B cell (primary cell): Measurements from ENCODE around the gene NID1. TPM values are rescaled to one million over a fixed set of nuclear protein-coding genes. Genes with fewer than 3 reads are reported as not detected.

ENCODE experiments used
- ATAC-seq: fragments of 200-7000 bp; cut with Tn5 transposase; one replicate; pipeline ENCODE4 v1.10.0; 2021; ENCODE audit warnings: low read depth, mild to moderate bottlenecking, moderate number of reproducible peaks, moderate library complexity
- CTCF ChIA-PET: fragments of 350-600 bp; sonication (Branson Sonifier 250); formaldehyde crosslinking; loops from one replicate; lab custom pipeline; 2021; ENCODE audit warnings: antibody characterized with exemption, inconsistent platforms; lab: Charles Lee
- POLR2A ChIA-PET: fragments of 350-600 bp; sonication (Branson Sonifier 250); formaldehyde crosslinking; loops from one replicate; lab custom pipeline; 2021; ENCODE audit warnings: antibody characterized with exemption; lab: Charles Lee
- DNase-seq: peaks from one replicate; pipeline ENCODE4 v3.0.0; 2013
- H2AFZ ChIP-seq: 2 replicates; pipeline ENCODE4 v1.6.1; 2012; ENCODE audit warnings: mild to moderate bottlenecking, low read depth, low read length; ENCODE audit not compliant: insufficient read depth, poor library complexity, severe bottlenecking
- H3K27ac ChIP-seq, 2 donors: 1 replicate in 1 of 2; 2 replicates in 1 of 2; pipeline ENCODE4 v1.5.1; 2012 to 2013; ENCODE audit warnings: low read length in 2 of 2, mild to moderate bottlenecking in 2 of 2, moderate library complexity in 1 of 2
- H3K27me3 ChIP-seq, 4 experiments: fragments of 200-600 bp in 1 of 4; sonication (generic) in 1 of 4; replicated peaks in 1 of 4; 1 replicate in 2 of 4; 2 replicates in 2 of 4; pipeline versions ENCODE4 v1.6.1 to v1.7.0; 2013 to 2016; ENCODE audit warnings: low read length in 3 of 4, mild to moderate bottlenecking in 2 of 4, mixed read lengths in 1 of 4, moderate library complexity in 1 of 4; ENCODE audit not compliant: insufficient read depth in 4 of 4, control insufficient read depth in 3 of 4; ENCODE audit errors: control extremely low read depth in 1 of 4
- H3K36me3 ChIP-seq, 2 experiments: replicated peaks in 1 of 2; 1 replicate in 1 of 2; 2 replicates in 1 of 2; pipeline versions ENCODE4 v1.6.1 to v1.7.1; 2013; ENCODE audit warnings: low read length in 1 of 2; ENCODE audit not compliant: insufficient read depth in 2 of 2, control insufficient read depth in 1 of 2; ENCODE audit errors: control extremely low read depth in 1 of 2, extremely low read depth in 1 of 2
- H3K4me1 ChIP-seq, 2 donors: fragments of 200-600 bp in 1 of 2; sonication (generic) in 1 of 2; 1 replicate in 1 of 2; 2 replicates in 1 of 2; pipeline versions ENCODE4 v1.5.1 to v1.6.1; 2013 to 2017; ENCODE audit warnings: low read length in 2 of 2; ENCODE audit not compliant: control insufficient read depth in 2 of 2, insufficient read depth in 2 of 2
- H3K4me2 ChIP-seq: replicated peaks from 2 replicates; pipeline ENCODE3; 2012; ENCODE audit warnings: mild to moderate bottlenecking, low read depth, low read length; ENCODE audit not compliant: poor library complexity, severe bottlenecking
- H3K4me3 ChIP-seq, 5 experiments: fragments of 200-600 bp in 1 of 5; sonication (generic) in 1 of 5; 1 replicate in 3 of 5; 2 replicates in 2 of 5; pipeline versions ENCODE4 v1.5.1 to v1.7.0; 2011 to 2016; ENCODE audit warnings: low read length in 4 of 5, mild to moderate bottlenecking in 4 of 5, low read depth in 2 of 5, control low read depth in 1 of 5, moderate library complexity in 1 of 5; ENCODE audit not compliant: insufficient read depth in 1 of 5; ENCODE audit errors: control extremely low read depth in 1 of 5, extremely low read depth in 1 of 5
- H3K79me2 ChIP-seq: fragments of 200-600 bp; sonication (generic); one replicate; pipeline ENCODE4 v1.6.0; 2016; ENCODE audit warnings: low read length; ENCODE audit not compliant: control insufficient read depth, insufficient read depth
- H3K9ac ChIP-seq: fragments of 200-600 bp; sonication (generic); 2 replicates; pipeline ENCODE4 v1.6.1; 2017; ENCODE audit warnings: mild to moderate bottlenecking, low read length, moderate library complexity
- H3K9me3 ChIP-seq, 3 donors: one replicate each; pipeline versions ENCODE4 v1.6.1 to v1.7.1; 2013; ENCODE audit warnings: low read length in 2 of 3; ENCODE audit not compliant: control insufficient read depth in 2 of 3, insufficient read depth in 1 of 3; ENCODE audit errors: control extremely low read depth in 1 of 3
- H4K20me1 ChIP-seq: 2 replicates; pipeline ENCODE4 v1.6.0; 2012; ENCODE audit warnings: mild to moderate bottlenecking, low read length; ENCODE audit not compliant: insufficient read depth, control insufficient read depth, poor library complexity, severe bottlenecking
- H3K27ac Mint-ChIP-seq: one replicate; pipeline ENCODE4 v1.8.0; 2021; ENCODE audit warnings: mixed read lengths
- H3K27me3 Mint-ChIP-seq: one replicate; pipeline ENCODE4 v1.8.0; 2021; ENCODE audit warnings: mixed read lengths
- H3K4me1 Mint-ChIP-seq: one replicate; pipeline ENCODE4 v1.8.0; 2021; ENCODE audit warnings: mixed read lengths
- H3K4me3 Mint-ChIP-seq: one replicate; pipeline ENCODE4 v1.8.0; 2021; ENCODE audit warnings: mixed read lengths
- H3K9me3 Mint-ChIP-seq: one replicate; pipeline ENCODE4 v1.8.0; 2022; ENCODE audit warnings: mixed read lengths; ENCODE audit not compliant: insufficient read depth
- EZH2 ChIP-seq: IDR thresholded peaks from 2 replicates; pipeline ENCODE4 v1.6.1; 2012; ENCODE audit warnings: borderline replicate concordance, low read depth, mild to moderate bottlenecking, moderate library complexity, low read length; ENCODE audit not compliant: insufficient read depth, poor library complexity, severe bottlenecking
- WGBS: methylation state at CpG from one replicate; pipeline ENCODE4 v1.1.5; 2013; ENCODE audit warnings: missing lambda C conversion rate; ENCODE audit not compliant: insufficient coverage; 5-methylcytosine and 5-hydroxymethylcytosine counted together
- intact Hi-C: fragments of 100-400 bp; cut with micrococcal nuclease; formaldehyde crosslinking; loops from one replicate; pipeline ENCODE4 v1.10.0; 2022
- polyA plus RNA-seq: library from polyadenylated mRNA; depleted of rRNA; stranded (reverse); fragments of >200 nt; gene quantifications from 2 replicates; pipeline ENCODE4 v1.2.3, GENCODE V29; 2012
- total RNA-seq, 2 donors: library from RNA; stranded (reverse); fragments of 120-200 nt in 1 of 2; gene quantifications; 1 replicate in 1 of 2; 2 replicates in 1 of 2; pipeline versions ENCODE4 v1.2.3 to v1.2.4, GENCODE V29; 2013 to 2022
- TF ChIP-seq, protein P1 (sequence below): fragments of 200-600 bp; IDR thresholded peaks from one replicate; pipeline ENCODE4 v1.8.0; 2022; ENCODE audit warnings: antibody characterized with exemption, mild to moderate bottlenecking

The NID1 gene
- total and polyA plus RNA-seq, 2 donors (not counting 1 experiment from before 2014, with no cell fraction given) = 0.06 TPM; not detected in 1

DNA sequence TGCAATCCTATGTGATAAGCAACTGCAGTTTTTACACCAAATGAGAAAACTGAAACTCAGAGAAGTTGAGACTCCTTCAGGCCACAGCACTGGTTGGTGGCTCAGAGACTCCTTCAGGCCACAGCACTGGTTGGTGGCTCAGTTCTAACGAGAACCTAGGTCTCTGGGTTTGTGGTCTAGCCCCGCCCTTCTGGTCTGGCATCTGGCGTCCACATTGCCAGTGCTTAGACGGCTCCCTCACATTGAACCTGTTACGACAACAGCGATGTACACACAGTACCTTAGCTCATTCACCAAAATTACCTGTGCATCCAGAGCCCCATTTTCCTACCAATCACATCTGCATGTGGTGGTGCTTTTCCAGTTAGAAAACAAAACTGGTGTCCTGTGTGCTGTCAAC, 66.1 kb downstream of the NID1 start:
- peaks cover 15% of the 10 kb centered on the region for H3K4me1 Mint-ChIP-seq
- Histone ChIP-seq H3K4me3 (no peak overlapping the region), H3K27ac (no peak overlapping the region), H2AFZ (peak overlapping the region; percentile 40), H3K79me2 (no peaks in the 10 kb centered on the region), H4K20me1 (no peaks in the 10 kb centered on the region), H3K36me3 (no peaks in the 10 kb centered on the region), H3K4me1 (peaks cover 6 to 10% of the 10 kb centered on the region in 2 donors), H3K9ac (no peak overlapping the region), H3K27me3 (no peaks in the 10 kb centered on the region), H3K4me2 (peak overlapping the region; percentile 5), H3K9me3 (no peaks in the 10 kb centered on the region)
- TF ChIP-seq, protein P1, sequence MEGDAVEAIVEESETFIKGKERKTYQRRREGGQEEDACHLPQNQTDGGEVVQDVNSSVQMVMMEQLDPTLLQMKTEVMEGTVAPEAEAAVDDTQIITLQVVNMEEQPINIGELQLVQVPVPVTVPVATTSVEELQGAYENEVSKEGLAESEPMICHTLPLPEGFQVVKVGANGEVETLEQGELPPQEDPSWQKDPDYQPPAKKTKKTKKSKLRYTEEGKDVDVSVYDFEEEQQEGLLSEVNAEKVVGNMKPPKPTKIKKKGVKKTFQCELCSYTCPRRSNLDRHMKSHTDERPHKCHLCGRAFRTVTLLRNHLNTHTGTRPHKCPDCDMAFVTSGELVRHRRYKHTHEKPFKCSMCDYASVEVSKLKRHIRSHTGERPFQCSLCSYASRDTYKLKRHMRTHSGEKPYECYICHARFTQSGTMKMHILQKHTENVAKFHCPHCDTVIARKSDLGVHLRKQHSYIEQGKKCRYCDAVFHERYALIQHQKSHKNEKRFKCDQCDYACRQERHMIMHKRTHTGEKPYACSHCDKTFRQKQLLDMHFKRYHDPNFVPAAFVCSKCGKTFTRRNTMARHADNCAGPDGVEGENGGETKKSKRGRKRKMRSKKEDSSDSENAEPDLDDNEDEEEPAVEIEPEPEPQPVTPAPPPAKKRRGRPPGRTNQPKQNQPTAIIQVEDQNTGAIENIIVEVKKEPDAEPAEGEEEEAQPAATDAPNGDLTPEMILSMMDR = no peak
- TF ChIP-seq EZH2 = no peak
- CTCF ChIA-PET = interaction anchor here (0.6 to 1.3 kb wide), 2 partner anchors 27 to 248 kb away, joined by 4 read pairs; no protein-coding TSS in a partner anchor
- POLR2A ChIA-PET = no interaction called here
- intact Hi-C loops = no loop called here
- H3K27me3 Mint-ChIP-seq = peaks cover 11% of the 10 kb centered on the region
- WGBS = 48% methylated on average over 4 of the region's 6 CpGs
- no peaks in the 10 kb centered on the region for H3K9me3 Mint-ChIP-seq
- ATAC-seq (peak; percentile 34), DNase-seq (no peak)
- H3K4me3 Mint-ChIP-seq = peak overlapping the region; percentile 17
- no peak overlapping the region for H3K27ac Mint-ChIP-seq

DNA sequence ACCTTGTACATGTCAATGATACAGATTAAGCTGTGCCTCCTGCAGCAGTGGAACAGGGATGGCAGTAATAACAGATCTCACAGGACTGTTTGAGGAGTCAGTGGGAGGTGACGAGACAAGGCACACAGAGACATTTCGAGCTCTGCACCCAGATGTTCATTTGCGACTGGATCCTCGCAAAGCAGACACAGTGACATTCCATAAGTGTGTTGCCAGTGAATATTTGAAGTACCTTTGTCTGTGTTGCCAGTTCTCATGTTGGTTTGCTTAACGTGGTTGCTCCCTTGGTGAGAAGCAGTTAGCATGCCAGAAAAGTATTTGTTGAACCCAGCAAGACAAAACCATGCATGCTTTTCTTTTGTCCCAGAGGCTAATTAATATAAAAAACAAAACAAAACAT, 67.0 kb downstream of the NID1 start:
- Mint-ChIP-seq H3K27me3 (peaks cover 11% of the 10 kb centered on the region), H3K4me3 (no peak overlapping the region), H3K4me1 (peaks cover 15% of the 10 kb centered on the region), H3K9me3 (no peaks in the 10 kb centered on the region), H3K27ac (no peak overlapping the region)
- Histone ChIP-seq H3K4me2 (no peak overlapping the region), H3K4me1 (peaks cover 6 to 10% of the 10 kb centered on the region in 2 donors), H3K4me3 (no peak overlapping the region), H3K27me3 (no peaks in the 10 kb centered on the region), H3K27ac (no peak overlapping the region), H3K9me3 (no peaks in the 10 kb centered on the region), H4K20me1 (no peaks in the 10 kb centered on the region), H3K36me3 (no peaks in the 10 kb centered on the region), H2AFZ (no peak overlapping the region), H3K9ac (no peak overlapping the region), H3K79me2 (no peaks in the 10 kb centered on the region)
- WGBS = 100% methylated on average over 3 of the region's 5 CpGs
- TF ChIP-seq, protein P1 = no peak
- no peak for TF ChIP-seq EZH2
- no peak for ATAC-seq
- intact Hi-C loops = no loop called here
- CTCF ChIA-PET = no interaction called here
- POLR2A ChIA-PET = no interaction called here
- DNase-seq = no peak
